Tongue (tissue), 2 donors: Measurements from ENCODE around the gene CMTM4. TPM values are rescaled to one million over a fixed set of nuclear protein-coding genes. Genes with fewer than 3 reads are reported as not detected.
"Not testable (repeated sequence)": the region's sequence is repeated elsewhere in the genome, so short reads cannot be mapped to it uniquely, and the experiment has no call there.

Experiments
- DNase-seq: peaks from one replicate; pipeline ENCODE4 v3.0.0-alpha.2; 2015
- total RNA-seq: library from RNA; depleted of rRNA; stranded (reverse); fragments of >200 nt; gene quantifications from one replicate; pipeline ENCODE4 v1.2.3, GENCODE V29; 2014

Gene CMTM4
- total RNA-seq, 1 donor from 2014 or later, result 27.7 TPM

DNA sequence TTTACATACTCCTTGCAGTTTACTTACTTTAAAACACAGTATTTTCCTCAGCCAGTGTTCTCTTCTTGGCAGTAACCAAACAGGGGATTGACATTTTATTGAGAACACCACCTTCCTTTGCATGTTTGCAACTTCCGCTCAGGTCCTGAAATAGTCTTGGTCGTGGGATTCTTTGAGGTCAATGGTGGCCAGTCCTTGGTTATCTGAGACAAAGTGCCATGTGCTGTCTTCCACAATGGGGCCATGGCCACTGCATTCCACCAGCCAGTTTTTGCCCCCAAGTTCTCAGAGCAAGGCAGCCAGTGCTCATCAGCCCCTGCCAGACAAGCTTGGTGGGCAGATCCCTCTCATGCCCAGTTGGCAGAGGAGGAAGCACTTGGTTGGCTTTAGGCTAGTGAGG, 22.9 kb downstream of the CMTM4 start:
- DNase-seq, result no peak

DNA sequence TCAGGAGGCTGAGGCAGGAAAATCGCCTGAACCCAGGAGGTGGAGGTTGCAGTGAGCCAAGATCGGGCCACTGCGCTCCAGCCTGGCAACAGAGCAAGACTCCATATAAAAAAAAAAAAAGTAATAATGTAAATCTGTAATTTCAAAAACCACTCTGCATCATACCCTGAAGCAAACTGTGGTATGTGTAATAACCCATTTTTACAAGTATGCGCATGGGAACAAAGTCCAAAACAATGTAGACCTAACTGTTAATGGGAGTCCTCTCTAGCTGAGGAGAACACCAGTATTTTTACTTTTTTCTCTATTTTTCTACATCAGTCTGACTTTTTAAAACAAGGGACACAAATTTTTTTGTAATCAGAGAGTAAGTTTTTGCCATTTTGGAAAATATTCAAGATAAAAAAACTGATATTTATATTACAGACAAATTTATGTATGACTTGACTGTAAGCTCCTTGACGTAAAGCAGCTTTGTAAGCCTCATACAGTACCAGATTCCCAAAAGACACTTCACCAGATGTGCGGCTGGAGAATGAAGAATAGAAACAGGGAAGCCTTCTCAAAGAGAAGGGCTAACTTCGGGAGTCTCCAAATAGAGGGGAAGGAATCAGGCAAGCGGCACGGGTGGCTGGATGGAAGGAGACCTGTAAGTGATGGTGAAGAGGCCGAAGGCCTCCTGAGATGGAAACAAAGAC, 25.7 kb downstream of the CMTM4 start:
- peak; percentile 45 for DNase-seq

DNA sequence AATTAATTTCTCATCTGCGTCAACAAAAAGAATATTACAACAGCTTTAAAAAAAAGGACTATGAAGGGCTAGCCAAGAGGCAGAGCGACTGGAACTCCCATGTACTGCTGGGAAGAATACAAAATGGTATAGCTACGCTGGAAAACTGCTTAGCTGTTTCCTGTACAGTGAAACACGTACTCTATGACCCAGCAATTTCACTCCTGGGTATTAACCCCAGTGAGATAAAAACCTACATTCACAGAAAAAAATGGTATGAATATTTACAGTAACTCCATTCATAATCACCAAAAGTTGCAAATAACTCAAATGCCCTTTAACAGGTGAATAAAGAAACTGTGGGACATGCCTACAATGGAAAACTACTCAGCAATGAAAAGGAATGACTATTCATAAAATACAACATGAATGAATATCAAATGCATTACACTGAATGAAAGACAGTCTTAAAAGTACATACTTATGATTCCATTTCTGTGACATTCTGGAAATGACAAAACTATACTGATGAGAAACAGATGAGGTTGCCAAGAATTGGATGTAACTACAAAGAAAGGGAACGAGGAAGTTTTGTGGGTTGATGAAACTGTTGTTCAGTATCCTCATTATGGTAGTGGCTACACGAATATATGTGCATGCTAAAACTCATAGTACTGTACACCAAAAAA, 27.6 kb downstream of the CMTM4 start:
- no peak for DNase-seq

DNA sequence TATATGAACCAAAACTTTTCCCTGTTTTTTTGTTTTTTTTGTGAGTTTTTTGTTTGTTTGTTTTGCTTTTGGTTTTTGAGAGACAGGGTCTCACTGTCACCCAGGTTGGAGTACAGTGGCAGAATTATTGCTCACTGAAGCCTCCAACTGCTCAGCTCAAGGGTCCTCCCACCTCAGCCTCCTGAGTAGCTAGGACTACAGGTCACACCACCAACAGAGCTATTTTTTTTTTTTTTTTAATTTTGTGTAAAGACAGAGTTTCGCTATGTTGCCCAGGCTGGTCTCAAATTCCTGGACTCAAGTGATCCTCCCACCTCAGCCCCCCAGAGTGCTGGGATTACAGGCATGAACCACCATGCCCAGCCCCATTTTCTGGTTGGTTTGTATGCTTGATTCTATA, 28.6 kb downstream of the CMTM4 start:
- no peak for DNase-seq

DNA sequence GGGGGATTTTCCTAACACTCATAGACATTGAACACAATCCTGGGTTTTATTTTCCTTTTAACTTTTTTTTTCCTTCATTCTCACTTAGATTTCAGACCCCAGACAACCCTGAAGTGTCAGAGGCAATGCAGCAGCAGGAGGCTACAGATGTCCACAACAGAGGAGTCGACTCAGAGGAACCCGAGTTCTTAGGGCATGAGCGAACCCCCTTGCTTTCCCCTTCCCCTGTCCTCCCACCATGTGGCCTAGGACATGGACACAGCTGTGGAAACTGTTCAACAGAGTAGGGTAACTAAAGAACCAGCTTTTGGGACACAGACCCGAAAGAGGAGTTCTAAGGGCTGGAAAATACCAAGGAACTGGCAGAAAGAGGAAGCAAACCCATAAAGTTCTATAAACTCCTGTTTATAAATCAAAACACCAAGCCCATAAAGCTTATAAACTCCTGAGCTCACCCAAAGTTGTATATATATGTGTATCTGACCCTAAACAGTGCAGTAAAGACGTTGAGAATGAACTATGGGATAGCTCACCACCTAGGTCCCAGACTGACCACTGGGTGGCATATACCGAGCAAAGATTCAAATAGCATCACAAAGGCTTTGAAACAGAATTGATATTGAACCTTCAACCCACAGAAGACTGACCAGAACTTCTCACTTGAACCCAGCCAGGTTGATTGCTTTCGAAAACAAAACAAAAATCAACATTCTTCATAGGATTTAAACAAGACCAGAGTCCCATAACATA, 33.9 kb downstream of the CMTM4 start:
- DNase-seq, result peak; percentile 25

DNA sequence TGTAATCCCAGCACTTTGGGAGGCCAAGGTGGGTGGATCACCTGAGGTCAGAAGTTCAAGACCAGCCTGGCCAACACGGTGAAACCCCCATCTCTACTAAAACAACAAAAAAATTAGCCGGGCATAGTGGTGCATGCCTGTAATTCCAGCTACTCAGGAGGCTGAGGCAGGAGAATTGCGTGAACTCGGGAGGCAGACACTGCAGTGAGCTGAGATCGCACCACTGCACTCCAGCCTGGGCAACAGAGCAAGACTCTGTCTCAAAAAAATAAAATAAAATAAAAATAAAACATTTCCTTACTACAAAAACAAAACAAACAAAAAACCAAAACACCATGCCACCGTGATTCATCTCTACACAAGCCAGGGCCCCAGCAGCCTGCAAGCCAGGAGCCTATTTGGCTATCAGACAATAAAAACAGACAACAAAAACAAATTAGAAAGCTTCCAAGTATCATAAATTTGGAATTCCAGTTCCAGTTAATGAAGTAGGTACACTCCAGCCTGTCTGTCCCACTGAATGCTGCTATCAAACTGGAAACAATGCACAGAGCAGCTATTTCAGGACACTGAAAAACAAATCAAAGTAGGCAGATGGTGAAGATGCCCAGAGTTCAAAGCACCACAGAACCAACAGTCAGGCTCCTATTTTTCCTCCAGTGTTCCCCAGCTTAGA, 34.7 kb downstream of the CMTM4 start:
- DNase-seq, result not testable (repeated sequence)

DNA sequence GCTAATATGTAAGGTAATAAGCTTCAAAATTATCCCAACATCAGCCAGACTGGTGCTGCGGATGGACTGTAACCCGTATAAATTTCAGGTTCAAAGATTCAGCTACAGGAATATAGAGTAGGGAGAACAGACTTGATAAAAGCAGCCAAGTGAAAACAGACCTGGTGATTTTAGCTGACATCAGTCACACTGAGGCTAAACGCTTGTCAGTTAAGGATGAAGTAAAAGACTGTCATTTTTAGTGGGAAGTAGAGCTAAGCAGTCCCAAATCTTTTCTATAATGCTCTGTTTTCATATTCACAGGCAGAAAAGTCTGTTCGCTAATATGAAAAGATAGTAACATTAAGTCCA, 35.4 kb downstream of the CMTM4 start:
- no peak for DNase-seq

DNA sequence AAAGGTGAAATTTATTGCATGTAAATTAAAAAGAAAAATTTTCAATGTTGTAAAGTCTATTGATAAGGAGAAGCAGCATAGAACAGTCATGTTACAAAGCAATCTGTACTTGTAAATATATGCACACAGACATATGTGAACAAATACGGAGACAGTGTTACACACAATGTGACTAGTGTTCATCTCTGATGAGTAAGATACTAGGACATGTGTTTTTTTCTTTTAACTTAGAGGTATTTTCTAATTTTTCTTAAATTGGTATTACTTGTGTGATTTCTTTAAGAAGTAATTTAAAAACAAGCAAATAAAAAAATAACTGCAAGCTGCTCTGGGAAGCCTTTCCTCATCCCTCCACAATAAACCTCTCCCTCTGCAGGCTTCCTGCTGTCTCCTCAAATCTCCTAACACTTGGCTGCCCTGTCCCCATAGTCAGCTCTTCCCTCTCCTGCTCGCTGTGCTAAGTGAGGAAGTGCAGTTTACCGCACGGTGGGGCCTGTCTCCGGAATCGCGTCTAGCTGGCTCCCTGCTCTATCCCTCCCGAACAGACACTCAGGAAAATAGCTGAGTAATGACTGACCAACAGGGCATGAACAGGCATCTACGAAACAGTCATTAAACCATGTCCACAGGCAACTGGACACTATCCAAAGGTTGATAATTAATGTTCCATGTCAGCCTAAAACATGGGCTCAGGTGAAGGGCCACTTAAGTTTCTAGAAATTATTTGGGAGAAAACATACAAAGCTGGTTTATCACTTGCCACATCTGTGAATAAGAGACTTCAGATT, 35.9 kb downstream of the CMTM4 start:
- DNase-seq, result peak; percentile 79

DNA sequence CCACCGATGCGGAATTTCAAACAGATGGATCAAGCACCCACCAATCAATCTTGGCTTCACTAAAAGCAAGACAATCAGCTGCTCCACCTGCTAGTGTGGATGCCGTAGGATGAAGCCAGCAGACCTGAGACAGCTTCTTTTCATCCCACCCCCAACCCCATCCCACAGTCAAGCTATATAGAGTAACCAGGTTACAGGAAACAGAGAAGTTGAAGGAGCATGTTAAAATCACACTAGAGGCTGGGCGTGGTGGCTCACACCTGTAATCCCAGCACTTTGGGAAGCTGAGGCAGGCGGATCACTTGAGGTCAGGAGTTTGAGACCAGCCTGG, 37.7 kb downstream of the CMTM4 start:
- DNase-seq, result no peak

DNA sequence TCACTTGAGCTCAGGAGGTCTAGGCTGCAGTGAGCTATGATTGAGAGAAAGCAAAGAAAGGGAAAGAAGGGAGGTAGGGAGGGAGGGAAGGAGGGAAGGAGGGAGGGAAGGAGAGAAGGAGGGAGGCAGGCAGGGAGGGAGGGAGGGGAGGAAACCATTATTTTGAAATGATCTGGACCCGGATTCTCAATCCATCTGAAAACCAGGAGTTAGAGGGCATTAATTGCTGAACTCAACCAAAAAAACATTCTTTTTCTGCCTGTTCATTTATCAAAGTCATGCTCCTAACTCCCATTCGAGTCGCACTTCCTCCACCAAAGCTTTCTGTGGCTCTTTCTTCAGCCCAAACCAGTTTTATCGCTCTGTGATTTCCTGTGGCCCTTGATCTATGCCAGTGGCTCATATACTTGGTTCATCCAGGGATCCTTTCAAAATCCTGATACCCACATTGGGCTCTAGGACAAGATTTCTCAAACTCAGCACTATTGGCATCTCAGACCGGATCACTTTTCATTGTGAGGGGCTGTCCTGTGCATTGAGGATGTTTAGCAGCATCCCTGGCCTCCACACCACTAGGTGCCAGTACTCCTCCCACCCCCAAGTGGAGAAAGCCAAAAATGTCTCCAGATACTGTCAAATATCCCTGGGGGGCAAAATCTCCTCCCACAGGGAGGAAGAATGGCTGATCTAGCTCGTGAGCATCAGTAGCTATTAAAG, 38.2 kb downstream of the CMTM4 start:
- DNase-seq, result no peak

DNA sequence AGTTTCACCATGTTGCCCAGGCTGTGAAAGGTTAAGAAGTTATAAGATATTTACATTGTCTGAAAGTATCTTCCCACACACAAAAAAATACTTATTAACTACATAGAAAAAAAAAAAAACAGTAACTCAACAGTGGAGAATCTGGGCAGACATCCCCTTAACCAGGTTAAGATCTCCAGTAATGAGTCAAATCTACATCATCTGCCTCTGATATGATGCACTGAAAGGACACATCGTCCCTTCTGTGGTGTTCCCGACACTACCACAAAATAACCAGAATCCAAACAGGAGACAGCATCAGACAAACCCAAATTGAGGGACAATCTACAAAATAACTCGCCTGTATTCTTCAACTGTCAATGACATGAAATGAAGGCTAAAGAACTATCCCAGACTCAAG, 40.0 kb downstream of the CMTM4 start:
- no peak for DNase-seq

DNA sequence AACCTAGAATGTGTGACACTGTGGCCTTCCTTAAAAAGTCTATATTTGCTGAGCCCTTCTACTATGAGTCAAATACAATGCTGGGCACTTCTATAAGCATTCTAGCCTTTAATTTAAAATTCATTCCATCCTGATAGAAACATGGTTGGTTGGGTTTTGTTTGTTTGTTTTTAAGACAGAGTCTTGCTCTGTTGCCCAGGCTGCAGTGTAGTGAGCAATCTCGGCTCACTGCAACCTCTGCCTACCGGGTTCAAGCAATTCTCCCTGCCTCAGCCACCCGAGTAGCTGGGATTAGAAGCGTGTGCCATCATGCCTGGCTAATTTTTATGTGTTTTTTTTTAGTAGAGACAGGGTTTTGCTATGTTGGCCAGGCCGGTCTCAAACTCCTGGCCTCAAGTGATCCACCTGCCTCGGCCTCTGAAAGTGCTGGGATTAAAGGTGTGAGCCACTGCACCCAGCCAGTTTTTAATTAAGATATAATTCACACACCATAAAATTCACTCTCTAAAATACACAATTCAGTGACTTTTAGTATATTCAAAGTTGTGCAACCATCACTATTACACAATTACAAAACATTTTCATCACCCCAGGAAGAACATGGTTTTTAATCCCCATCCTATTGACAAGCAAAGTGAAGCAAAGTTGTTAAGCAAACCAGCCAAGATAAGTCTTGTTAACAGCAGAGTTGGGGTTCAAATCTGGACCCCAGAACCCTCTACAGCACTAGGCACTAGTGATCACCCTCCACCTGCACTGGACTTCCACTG, 42.8 kb downstream of the CMTM4 start:
- no peak for DNase-seq

DNA sequence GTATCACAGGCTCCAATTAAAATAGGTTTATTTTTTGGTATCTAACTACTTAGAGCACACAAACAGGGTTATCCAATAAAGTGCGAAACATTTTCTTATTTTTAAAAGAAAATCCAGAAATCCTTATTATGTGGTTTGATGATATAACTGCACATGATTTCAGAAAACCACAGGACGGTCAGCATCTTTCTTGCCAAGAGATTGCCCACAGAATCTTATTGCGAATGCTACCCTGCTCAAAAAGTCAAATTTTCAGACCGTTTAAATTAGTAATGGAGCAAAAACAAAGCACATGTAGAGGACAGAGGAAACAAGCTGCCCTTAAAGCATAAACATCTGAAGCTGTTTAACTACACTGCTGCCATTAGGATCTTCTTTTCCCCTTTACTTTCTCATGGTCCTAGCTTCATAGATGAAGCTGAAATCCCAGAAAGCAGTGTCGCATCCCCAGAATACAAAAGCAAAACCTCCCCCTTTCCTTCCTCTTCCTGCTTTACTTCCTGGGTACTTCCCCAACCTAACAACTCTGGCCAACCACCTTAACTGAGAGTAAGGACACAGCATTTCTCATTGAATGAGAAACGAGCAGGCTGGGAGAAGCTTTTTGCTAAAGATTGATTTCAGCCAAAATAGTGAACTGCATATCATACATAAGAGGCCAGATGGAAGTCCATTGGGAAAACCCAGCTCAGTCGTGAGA, 43.7 kb downstream of the CMTM4 start:
- DNase-seq, result no peak

DNA sequence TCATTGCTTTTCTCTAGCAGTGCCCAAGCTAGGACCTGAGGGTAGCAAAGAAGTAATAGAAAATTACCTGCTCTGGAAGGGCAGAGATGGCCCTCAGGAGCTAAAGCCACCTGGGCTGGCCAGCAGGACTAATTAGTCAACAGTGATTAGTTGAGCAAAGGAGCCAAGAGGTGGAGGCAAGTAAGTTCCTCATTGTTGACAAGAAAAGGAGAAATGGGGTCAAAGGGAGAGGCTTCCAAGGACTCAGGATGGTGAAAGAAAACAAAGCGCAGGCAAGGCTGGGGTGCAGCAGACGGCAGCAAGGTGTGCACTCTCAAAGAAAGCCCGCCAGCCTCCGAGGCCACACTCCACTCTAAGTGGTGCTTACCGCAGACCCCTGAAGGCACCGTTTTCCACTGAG, 44.6 kb downstream of the CMTM4 start:
- no peak for DNase-seq

DNA sequence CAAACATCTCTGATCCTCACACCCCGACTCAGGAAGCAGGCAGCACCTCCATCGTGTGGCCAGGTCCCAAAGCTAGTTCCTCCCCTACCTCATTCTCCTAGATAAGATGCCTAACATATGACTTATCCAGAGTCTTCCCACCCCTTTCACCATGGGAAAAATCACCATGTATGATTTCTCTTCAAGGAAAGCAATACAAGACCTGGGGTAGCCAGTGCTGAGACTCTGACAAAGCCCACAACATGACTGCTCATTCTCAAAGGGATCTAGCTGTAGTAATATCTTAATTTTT, 45.1 kb downstream of the CMTM4 start:
- DNase-seq, result no peak

DNA sequence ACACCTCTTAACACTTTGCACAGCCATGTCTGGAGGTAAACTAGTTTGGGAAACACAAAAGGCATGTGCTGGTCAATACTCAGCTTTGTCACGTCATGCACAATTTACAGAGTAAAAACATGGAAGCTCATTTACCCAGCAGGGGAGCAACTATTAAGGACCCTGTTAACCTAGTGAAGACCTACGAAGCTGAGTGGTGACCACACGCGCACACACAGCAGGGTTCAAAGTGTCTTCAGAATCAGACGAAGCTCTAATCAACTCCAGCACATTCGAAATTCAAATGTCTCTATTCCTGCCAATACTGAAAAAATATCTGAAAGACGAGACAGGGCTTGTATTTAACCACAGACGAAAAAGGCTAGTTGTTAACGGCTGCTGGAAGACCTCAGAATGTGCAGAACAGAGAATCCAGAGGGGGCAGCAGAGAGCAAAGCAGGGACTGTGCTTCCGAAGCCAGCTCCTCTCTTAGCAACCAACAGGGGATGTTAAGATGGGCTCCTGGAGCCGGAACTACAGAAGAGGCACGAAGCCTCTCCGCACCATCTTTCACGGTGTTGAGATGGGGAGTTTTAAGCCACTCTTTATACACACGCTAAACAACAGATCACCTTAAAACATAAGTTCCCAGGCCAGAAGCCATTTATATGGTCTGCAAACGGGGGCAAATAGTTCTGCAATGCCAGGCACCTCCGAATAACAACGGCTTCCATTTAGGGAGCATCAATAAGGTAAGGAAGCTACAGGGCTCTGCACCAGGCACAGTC, 45.7 kb downstream of the CMTM4 start:
- peak; percentile 96 for DNase-seq

DNA sequence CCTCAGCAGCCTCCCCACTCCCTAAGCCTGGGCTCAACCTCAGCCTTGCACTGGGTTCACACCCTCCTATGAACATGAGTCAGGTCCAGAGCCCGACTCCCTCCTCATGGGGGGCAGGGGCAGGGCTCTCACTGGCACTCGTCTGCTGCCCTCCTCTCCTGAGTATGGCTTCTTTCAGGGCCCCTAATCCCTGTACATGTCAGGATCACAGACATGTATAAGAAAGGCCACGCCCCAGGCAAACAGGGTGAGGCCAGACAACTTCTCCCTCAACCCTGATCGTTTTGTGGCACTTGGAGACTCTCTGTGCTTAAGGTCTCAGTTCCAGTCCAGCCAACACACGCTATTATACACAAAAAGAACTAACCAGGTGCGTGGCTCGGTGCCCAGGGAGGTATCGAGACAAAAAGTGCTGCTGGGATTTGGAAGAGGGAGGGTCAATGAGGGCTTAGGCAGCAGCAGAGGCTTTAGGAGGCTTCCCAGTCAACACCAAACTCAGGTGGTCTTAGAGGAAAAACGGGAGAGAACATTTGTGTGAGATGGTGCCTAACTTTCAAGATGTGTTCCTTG, 46.8 kb downstream of the CMTM4 start:
- DNase-seq, result no peak

DNA sequence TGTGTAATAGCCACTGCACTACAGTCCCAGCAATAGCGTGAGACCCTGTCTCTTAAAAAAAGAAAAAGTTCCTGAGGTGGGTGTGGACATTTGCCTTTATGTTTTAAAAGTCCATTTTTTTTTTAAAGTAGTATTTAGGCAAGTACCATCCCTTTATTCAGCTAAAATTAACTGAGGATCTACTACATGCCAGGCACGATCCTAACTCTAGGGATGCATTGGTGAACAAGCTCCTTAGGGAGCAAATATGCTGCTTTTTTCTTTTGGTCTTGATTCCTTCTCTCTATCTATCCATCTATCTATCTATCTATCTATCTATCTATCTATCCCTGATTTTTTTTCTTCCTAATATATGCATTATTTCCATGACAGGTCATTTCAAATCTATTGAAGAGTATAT, 47.4 kb downstream of the CMTM4 start:
- no peak for DNase-seq

DNA sequence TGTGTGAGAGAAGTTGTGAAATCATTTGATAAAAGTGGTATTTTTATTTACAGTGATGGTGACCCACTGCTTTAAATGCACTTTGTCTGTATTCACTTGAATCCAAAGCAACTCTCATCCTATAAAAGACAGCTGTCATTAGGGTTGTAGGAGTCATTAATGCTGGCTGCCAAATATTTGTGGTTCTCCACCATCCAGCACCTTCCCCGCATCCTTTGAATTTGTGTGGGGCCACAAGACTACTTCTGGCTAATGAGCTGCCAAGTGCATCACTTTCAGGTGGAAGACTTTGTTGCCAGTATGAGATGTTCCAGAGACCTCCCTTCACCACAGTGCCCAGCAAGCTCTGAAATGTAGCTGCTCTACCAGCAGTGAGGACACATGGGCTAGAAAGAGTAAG, 48.7 kb downstream of the CMTM4 start:
- no peak for DNase-seq
